Keratinocyte (primary cell): ENCODE measurements around the gene NUDT3. TPM values are rescaled to one million over a fixed set of nuclear protein-coding genes. Genes with fewer than 3 reads are reported as not detected.

Experiments used
- DNase-seq: peaks from one replicate; pipeline ENCODE4 v3.0.0-alpha.2; 2011; ENCODE audit warnings: low read depth, missing footprints, low spot score
- FAIRE-seq: peaks from 2 replicates; lab custom pipeline; 2011; peaks lifted over from hg19 to GRCh38; lab: Jason Lieb, UNC
- H2AFZ ChIP-seq: 2 replicates; pipeline ENCODE4 v1.6.0; 2012; ENCODE audit warnings: low read length, control low read depth, inconsistent platforms; ENCODE audit not compliant: control insufficient read depth
- H3K27ac ChIP-seq: 2 replicates; pipeline ENCODE4 v1.5.1; 2011; ENCODE audit warnings: low read length; ENCODE audit not compliant: control insufficient read depth, insufficient read depth
- H3K27me3 ChIP-seq: 3 replicates; pipeline ENCODE4 v1.6.0; 2011; ENCODE audit warnings: low read length; ENCODE audit not compliant: control insufficient read depth, insufficient read depth; ENCODE audit errors: extremely low read depth
- H3K36me3 ChIP-seq, 2 experiments: 2 replicates in 1 of 2; 3 replicates in 1 of 2; pipeline ENCODE4 v1.5.1; 2011; ENCODE audit warnings: low read length in 2 of 2, mild to moderate bottlenecking in 1 of 2; ENCODE audit not compliant: control insufficient read depth in 2 of 2, insufficient read depth in 2 of 2; ENCODE audit errors: extremely low read depth in 1 of 2
- H3K4me1 ChIP-seq: 3 replicates; pipeline ENCODE4 v1.5.1; 2011; ENCODE audit warnings: low read length; ENCODE audit not compliant: control insufficient read depth, insufficient read depth; ENCODE audit errors: extremely low read depth
- H3K4me2 ChIP-seq: 3 replicates; pipeline ENCODE4 v1.6.0; 2011; ENCODE audit warnings: low read depth, low read length; ENCODE audit not compliant: control insufficient read depth, insufficient read depth; ENCODE audit errors: extremely low read depth
- H3K4me3 ChIP-seq, 3 experiments: fragments of 200-600 bp in 1 of 3; sonication (generic) in 1 of 3; 2 replicates in 2 of 3; 3 replicates in 1 of 3; pipeline ENCODE4 v1.5.1; 2011 to 2016; ENCODE audit warnings: low read length in 3 of 3, mild to moderate bottlenecking in 3 of 3, control low read depth in 2 of 3, inconsistent platforms in 1 of 3, low read depth in 1 of 3, mixed read lengths in 1 of 3, mixed run types in 1 of 3, moderate library complexity in 1 of 3; ENCODE audit not compliant: control insufficient read depth in 2 of 3, insufficient read depth in 2 of 3; ENCODE audit errors: extremely low read depth in 1 of 3
- H3K79me2 ChIP-seq: 2 replicates; pipeline ENCODE4 v1.6.0; 2012; ENCODE audit warnings: low read length; ENCODE audit not compliant: control insufficient read depth, insufficient read depth
- H3K9ac ChIP-seq: 3 replicates; pipeline ENCODE4 v1.6.0; 2011; ENCODE audit warnings: low read length; ENCODE audit not compliant: control insufficient read depth, insufficient read depth; ENCODE audit errors: extremely low read depth
- H3K9me1 ChIP-seq: 3 replicates; pipeline ENCODE4 v1.6.0; 2011; ENCODE audit warnings: low read length; ENCODE audit not compliant: control insufficient read depth, insufficient read depth; ENCODE audit errors: extremely low read depth
- H3K9me3 ChIP-seq: 2 replicates; pipeline ENCODE4 v1.5.1; 2012; ENCODE audit warnings: low read depth, low read length; ENCODE audit not compliant: control insufficient read depth
- H4K20me1 ChIP-seq: 3 replicates; pipeline ENCODE4 v1.6.0; 2011; ENCODE audit warnings: low read length; ENCODE audit not compliant: control insufficient read depth, insufficient read depth; ENCODE audit errors: extremely low read depth
- EZH2 ChIP-seq: IDR thresholded peaks from one replicate; pipeline ENCODE4 v1.6.1; 2012; ENCODE audit warnings: inconsistent platforms, mild to moderate bottlenecking, low read length, moderate library complexity
- dilution Hi-C: fragments of 300-500 bp; cut with MboI; formaldehyde crosslinking; loops from one replicate; pipeline ENCODE4 v1.7.0; 2020; ENCODE audit warnings: low sequenced_read_pairs; ENCODE audit not compliant: extremely low pct_ligation_motif_present
- polyA plus RNA-seq, 5 experiments: library from polyadenylated mRNA; depleted of rRNA in 3 of 5; stranded (reverse) in 3 of 5; stranded (forward) in 1 of 5; unstranded in 1 of 5; fragments of >200 nt; gene quantifications; 1 replicate in 1 of 5; 2 replicates in 3 of 5; 3 replicates in 1 of 5; pipeline versions ENCODE4 v1.2.1 to v1.2.3, GENCODE V29; 2011 to 2012; ENCODE audit warnings: missing spikeins in 2 of 5, low read depth in 1 of 5, low replicate concordance in 1 of 5
- TF ChIP-seq, protein P1 (sequence below), 3 experiments: IDR thresholded peaks in 1 of 3; conservative IDR thresholded peaks in 1 of 3; optimal IDR thresholded peaks in 1 of 3; 2 replicates in 2 of 3; 3 replicates in 1 of 3; pipeline versions ENCODE3 to v1.5.1; 2011; ENCODE audit warnings: low read length in 3 of 3, mild to moderate bottlenecking in 3 of 3, moderate library complexity in 2 of 3, control low read depth in 1 of 3, inconsistent platforms in 1 of 3; ENCODE audit not compliant: insufficient read depth in 2 of 3; ENCODE audit errors: extremely low read depth in 1 of 3

The NUDT3 gene
- polyA plus RNA-seq, 1 donor (not counting 4 experiments of a cell fraction or from before 2014, with no cell fraction given), result 16.5 TPM

- Histone ChIP-seq H3K9me3 (no peaks in the 10 kb centered on the region), H3K27me3 (no peaks in the 10 kb centered on the region), H3K4me1 (no peaks in the 10 kb centered on the region), H3K36me3 (no peaks in the 10 kb centered on the region), H2AFZ (no peak overlapping the region), H3K79me2 (peaks cover 93% of the 10 kb centered on the region), H3K9ac (no peak overlapping the region), H3K27ac (no peak overlapping the region), H3K9me1 (peaks cover 5% of the 10 kb centered on the region), H3K4me2 (no peak overlapping the region), H3K4me3 (no peak overlapping the region), H4K20me1 (peaks cover 8% of the 10 kb centered on the region)
- FAIRE-seq (no peak), DNase-seq (no peak)
- dilution Hi-C loops, result no loop called here
- TF ChIP-seq EZH2, result no peak
Measured at GRCh38 chr6:34384321-34385153, 7.9 kb downstream of the NUDT3 start.

GRCh38 chr6:34383656-34384320 lies 8.7 kb downstream of the NUDT3 start:
- DNase-seq (no peak), FAIRE-seq (no peak)
- H3K9me3 ChIP-seq, result no peaks in the 10 kb centered on the region
- no peaks in the 10 kb centered on the region for H3K4me1 ChIP-seq
- H3K27ac ChIP-seq, result no peak overlapping the region
- peaks cover 7% of the 10 kb centered on the region for H3K9me1 ChIP-seq
- no peaks in the 10 kb centered on the region for H3K27me3 ChIP-seq
- peaks cover 93% of the 10 kb centered on the region for H3K79me2 ChIP-seq
- H3K9ac ChIP-seq, result no peak overlapping the region
- TF ChIP-seq, protein P1, sequence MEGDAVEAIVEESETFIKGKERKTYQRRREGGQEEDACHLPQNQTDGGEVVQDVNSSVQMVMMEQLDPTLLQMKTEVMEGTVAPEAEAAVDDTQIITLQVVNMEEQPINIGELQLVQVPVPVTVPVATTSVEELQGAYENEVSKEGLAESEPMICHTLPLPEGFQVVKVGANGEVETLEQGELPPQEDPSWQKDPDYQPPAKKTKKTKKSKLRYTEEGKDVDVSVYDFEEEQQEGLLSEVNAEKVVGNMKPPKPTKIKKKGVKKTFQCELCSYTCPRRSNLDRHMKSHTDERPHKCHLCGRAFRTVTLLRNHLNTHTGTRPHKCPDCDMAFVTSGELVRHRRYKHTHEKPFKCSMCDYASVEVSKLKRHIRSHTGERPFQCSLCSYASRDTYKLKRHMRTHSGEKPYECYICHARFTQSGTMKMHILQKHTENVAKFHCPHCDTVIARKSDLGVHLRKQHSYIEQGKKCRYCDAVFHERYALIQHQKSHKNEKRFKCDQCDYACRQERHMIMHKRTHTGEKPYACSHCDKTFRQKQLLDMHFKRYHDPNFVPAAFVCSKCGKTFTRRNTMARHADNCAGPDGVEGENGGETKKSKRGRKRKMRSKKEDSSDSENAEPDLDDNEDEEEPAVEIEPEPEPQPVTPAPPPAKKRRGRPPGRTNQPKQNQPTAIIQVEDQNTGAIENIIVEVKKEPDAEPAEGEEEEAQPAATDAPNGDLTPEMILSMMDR (optimal IDR thresholded peaks at IDR 0.05 in 1 of 3, IDR thresholded peaks at IDR 0.05 in 1 of 3, conservative IDR thresholded peaks at IDR 0.05 in 1 of 3; ENCODE audit: extremely low read depth in 1 of 3, insufficient read depth in 2 of 3, low read length in 3 of 3), result no peak
- TF ChIP-seq EZH2, result no peak
- no peak overlapping the region for H3K4me2 ChIP-seq
- dilution Hi-C loops, result no loop called here
- peaks cover 9% of the 10 kb centered on the region for H4K20me1 ChIP-seq
- H3K4me3 ChIP-seq, result no peak overlapping the region
- no peaks in the 10 kb centered on the region for H3K36me3 ChIP-seq
- H2AFZ ChIP-seq, result no peak overlapping the region
